ENCODE data around the gene LRR1.

DNA sequence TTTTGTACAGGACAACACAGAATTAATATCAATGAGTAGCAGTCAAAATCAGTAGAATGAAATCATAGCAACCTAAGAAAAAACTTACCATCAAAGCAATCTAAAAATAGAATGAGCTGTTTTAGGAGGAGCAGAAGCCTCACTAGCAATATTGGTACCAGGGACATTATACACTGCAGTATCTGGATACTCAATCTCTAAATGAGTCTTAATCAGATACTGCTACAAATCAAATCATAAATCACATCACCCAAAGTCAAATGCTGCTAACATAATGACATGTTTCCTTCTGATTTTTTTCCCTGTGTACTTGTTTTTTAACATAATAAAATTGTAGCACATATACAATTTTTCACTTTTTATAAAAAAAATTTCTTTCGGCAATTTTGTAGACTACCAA lies 20.6 kb upstream of the LRR1 start:
- TF ChIP-seq, protein P1, sequence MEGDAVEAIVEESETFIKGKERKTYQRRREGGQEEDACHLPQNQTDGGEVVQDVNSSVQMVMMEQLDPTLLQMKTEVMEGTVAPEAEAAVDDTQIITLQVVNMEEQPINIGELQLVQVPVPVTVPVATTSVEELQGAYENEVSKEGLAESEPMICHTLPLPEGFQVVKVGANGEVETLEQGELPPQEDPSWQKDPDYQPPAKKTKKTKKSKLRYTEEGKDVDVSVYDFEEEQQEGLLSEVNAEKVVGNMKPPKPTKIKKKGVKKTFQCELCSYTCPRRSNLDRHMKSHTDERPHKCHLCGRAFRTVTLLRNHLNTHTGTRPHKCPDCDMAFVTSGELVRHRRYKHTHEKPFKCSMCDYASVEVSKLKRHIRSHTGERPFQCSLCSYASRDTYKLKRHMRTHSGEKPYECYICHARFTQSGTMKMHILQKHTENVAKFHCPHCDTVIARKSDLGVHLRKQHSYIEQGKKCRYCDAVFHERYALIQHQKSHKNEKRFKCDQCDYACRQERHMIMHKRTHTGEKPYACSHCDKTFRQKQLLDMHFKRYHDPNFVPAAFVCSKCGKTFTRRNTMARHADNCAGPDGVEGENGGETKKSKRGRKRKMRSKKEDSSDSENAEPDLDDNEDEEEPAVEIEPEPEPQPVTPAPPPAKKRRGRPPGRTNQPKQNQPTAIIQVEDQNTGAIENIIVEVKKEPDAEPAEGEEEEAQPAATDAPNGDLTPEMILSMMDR (IDR thresholded peaks at IDR 0.05; ENCODE audit: low read depth, low read length) = no peak
- no peak for TF ChIP-seq EZH2phosphoT487 (IDR thresholded peaks at IDR 0.05; ENCODE audit: low read depth)
